Gastrocnemius medialis (tissue), 4 donors: ENCODE results near the gene WLS.

Experiments used
- POLR2A ChIP-seq, 2 donors: fragments of 450-650 bp; IDR thresholded peaks; one replicate each; pipeline ENCODE4 v1.6.1; 2017; ENCODE audit warnings: antibody characterized with exemption in 2 of 2, mild to moderate bottlenecking in 2 of 2, moderate library complexity in 2 of 2
- TF ChIP-seq, protein P1 (sequence below), 5 experiments: fragments of 450-650 bp in 3 of 5; fragments of 200-600 bp in 2 of 5; sonication (generic) in 2 of 5; IDR thresholded peaks in 4 of 5; conservative IDR thresholded peaks in 1 of 5; 1 replicate in 4 of 5; 2 replicates in 1 of 5; pipeline ENCODE4 v1.5.1; 2016 to 2019; ENCODE audit warnings: antibody characterized with exemption in 5 of 5, mild to moderate bottlenecking in 3 of 5, moderate library complexity in 3 of 5

DNA sequence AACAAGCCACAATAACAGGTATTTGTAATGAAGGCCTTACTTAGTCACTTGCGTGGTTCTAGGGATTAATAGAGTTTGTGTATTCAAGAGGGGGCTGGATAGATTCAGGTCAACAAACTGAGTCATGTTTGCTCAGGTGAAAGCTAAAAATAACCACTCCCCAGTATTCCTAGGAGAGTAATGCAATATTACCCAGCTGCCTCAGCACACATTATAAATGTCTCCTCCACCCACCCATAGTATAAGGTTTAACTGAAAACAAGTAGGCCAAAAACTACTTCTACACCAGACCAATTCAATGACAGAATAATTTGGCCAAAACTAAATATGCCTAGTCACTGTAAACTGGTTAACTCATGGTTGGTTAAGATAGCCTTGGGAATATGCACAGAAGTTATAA, 34.4 kb downstream of the WLS start:
- no peak for TF ChIP-seq POLR2A (IDR thresholded peaks at IDR 0.05)
- TF ChIP-seq, protein P1, sequence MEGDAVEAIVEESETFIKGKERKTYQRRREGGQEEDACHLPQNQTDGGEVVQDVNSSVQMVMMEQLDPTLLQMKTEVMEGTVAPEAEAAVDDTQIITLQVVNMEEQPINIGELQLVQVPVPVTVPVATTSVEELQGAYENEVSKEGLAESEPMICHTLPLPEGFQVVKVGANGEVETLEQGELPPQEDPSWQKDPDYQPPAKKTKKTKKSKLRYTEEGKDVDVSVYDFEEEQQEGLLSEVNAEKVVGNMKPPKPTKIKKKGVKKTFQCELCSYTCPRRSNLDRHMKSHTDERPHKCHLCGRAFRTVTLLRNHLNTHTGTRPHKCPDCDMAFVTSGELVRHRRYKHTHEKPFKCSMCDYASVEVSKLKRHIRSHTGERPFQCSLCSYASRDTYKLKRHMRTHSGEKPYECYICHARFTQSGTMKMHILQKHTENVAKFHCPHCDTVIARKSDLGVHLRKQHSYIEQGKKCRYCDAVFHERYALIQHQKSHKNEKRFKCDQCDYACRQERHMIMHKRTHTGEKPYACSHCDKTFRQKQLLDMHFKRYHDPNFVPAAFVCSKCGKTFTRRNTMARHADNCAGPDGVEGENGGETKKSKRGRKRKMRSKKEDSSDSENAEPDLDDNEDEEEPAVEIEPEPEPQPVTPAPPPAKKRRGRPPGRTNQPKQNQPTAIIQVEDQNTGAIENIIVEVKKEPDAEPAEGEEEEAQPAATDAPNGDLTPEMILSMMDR (IDR thresholded peaks at IDR 0.05 in 4 of 5, conservative IDR thresholded peaks at IDR 0.05 in 1 of 5), result no peak
